ENCODE measurements around the gene CREG1.

The CREG1 gene

DNA sequence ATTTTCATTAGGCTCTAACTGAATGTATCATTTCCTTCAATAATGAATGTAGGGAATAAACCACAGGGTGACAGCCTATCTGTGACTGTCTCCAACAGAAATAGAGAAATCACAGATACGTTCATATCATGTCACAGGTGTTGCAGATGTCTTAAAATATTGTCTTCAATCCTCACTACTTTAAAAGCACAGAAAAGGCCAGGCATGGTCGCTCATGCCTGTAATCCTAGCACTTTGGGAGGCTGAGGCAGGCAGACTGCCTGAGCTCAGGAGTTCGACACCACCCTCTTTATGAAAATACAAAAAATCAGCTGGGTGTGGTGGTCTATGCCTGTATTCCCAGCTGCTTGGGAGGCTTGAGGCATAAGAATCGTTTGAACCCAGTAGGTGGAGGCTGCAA is 8.2 kb downstream of the CREG1 start:
- CTCF ChIA-PET: interaction anchor here (1.2 kb wide), 1 partner anchor 142 kb away, joined by 3 read pairs; no protein-coding TSS in a partner anchor
- no peak overlapping the region for H3K27ac ChIP-seq
- POLR2A ChIA-PET (ENCODE audit: low non-redundant PET): no interaction called here
- DNase-seq (ENCODE audit: low spot score): no peak
- TF ChIP-seq, protein P1, sequence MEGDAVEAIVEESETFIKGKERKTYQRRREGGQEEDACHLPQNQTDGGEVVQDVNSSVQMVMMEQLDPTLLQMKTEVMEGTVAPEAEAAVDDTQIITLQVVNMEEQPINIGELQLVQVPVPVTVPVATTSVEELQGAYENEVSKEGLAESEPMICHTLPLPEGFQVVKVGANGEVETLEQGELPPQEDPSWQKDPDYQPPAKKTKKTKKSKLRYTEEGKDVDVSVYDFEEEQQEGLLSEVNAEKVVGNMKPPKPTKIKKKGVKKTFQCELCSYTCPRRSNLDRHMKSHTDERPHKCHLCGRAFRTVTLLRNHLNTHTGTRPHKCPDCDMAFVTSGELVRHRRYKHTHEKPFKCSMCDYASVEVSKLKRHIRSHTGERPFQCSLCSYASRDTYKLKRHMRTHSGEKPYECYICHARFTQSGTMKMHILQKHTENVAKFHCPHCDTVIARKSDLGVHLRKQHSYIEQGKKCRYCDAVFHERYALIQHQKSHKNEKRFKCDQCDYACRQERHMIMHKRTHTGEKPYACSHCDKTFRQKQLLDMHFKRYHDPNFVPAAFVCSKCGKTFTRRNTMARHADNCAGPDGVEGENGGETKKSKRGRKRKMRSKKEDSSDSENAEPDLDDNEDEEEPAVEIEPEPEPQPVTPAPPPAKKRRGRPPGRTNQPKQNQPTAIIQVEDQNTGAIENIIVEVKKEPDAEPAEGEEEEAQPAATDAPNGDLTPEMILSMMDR (conservative IDR thresholded peaks at IDR 0.05; ENCODE audit: low read depth): no peak

DNA sequence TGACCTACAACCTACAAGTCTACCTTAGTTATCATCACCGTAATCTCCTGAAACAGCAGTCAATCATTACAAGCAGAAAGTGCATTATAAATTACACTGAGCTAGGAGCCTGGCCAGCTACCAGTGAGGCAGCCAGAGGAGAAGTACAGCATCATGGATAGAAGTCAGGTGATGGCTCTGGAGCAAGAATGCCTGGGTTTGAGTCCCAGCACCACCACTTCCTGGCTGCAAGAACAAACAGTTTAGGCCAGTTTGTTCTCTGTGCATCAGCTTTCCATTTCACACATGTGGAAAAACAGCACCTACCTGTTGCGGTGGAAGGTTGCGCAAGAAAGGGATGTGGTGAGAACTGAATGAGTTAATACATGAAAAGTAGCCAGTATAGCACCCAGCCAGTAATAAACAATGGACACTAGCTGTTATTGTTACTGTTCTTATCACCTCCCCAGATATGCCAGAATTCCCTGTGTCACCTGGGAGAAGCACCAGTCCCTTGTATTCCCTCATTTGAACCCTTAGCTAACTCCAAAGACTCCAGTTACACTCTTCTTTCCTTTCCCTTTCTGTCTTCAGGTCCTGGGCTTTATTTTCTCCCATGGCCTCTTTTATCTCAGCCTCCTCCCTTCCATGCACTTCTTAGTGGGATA is 9.0 kb downstream of the CREG1 start:
- ChIA-PET CTCF (interaction anchor here (1.2 kb wide), 1 partner anchor 143 kb away, joined by 3 read pairs; no protein-coding TSS in a partner anchor), POLR2A (ENCODE audit: low non-redundant PET) (no interaction called here)
- H3K27ac ChIP-seq: no peak overlapping the region
- peak; percentile 58 for DNase-seq (ENCODE audit: low spot score)
- TF ChIP-seq, protein P1 (conservative IDR thresholded peaks at IDR 0.05; ENCODE audit: low read depth): no peak

GRCh38 chr1:167543199-167543990 is 10.2 kb downstream of the CREG1 start:
- H3K27ac ChIP-seq: no peak overlapping the region; the same call in 1 of the 2 replicates
- POLR2A ChIA-PET (ENCODE audit: low non-redundant PET): no interaction called here
- TF ChIP-seq, protein P1 (conservative IDR thresholded peaks at IDR 0.05; ENCODE audit: low read depth): no peak
- DNase-seq (ENCODE audit: low spot score): no peak
- CTCF ChIA-PET: interaction anchor here (0.6 kb wide), 1 partner anchor 500 kb away, joined by 3 read pairs; no protein-coding TSS in a partner anchor

DNA sequence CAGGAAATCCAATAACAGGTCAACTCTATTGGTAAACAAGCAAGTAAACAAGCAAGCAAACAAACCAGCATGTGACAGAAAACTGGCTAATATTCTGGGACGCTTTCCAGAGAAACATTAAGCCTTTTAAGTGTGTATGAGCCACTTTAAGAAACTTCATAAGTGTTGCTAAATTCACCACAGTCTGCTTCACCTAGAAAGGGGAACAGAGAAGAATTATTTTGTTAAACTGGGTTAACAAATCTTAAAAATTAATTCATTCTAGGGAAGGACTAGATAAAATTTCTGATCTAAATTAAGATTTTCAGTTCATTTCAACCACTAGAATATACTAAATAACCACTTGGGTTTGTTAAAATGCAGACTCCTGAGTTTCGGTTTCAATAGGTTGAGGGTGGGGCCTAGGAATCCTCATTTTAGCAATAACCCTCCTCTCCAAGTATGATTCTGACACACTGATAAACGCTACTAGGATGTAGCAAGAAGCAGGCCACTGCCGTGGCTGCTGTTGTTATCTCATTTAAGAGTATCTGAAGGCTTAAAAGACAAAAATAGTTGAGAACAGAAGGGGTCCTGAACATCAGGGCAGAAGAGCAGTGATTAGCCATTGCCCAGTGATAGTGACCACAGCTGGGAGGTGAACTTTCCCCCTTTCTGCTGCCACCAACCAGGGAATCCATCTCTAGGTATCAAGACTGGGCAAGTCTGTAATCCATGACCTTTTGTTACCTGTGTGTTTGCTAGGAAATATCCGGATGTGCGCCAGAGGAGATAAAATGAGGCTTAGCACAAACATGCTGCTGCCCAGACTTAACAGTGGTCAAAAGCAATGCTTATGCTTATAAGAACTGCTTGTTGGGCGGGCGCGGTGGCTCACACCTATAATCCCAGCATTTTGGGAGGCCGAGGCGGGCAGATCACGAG is 11.2 kb downstream of the CREG1 start:
- ChIA-PET POLR2A (ENCODE audit: low non-redundant PET) (no interaction called here), CTCF (interaction anchor here (0.6 to 0.7 kb wide), 2 partner anchors 28 to 870 kb away, joined by 3 read pairs; no protein-coding TSS in a partner anchor)
- no peak for DNase-seq (ENCODE audit: low spot score)
- H3K27ac ChIP-seq: no peak overlapping the region; the same call in 1 of the 2 replicates
- TF ChIP-seq, protein P1 (conservative IDR thresholded peaks at IDR 0.05; ENCODE audit: low read depth): no peak

- H3K27ac ChIP-seq: no peak overlapping the region
- TF ChIP-seq, protein P1 (conservative IDR thresholded peaks at IDR 0.05; ENCODE audit: low read depth): no peak
- ChIA-PET CTCF (interaction anchor here (0.7 to 1.1 kb wide), 2 partner anchors 9 to 27 kb away, joined by 3 read pairs; no protein-coding TSS in a partner anchor), POLR2A (ENCODE audit: low non-redundant PET) (no interaction called here)
- DNase-seq (ENCODE audit: low spot score): no peak
Observed at GRCh38 chr1:167541610-167542009, 12.0 kb downstream of the CREG1 start.

- TF ChIP-seq, protein P1 (conservative IDR thresholded peaks at IDR 0.05; ENCODE audit: low read depth): no peak
- POLR2A ChIA-PET (ENCODE audit: low non-redundant PET): no interaction called here
- CTCF ChIA-PET: interaction anchor here (0.6 to 1.3 kb wide), 5 partner anchors 7 to 1388 kb away, joined by 3 to 4 read pairs (median 3); no protein-coding TSS in a partner anchor
- DNase-seq (ENCODE audit: low spot score): no peak
- H3K27ac ChIP-seq: no peak overlapping the region
Observed at GRCh38 chr1:167541003-167541402, 12.6 kb downstream of the CREG1 start.

Measured in RWPE1 (cell line).